ENCODE data around the gene C11orf58.

The C11orf58 gene

GRCh38 chr11:16801288-16801980, 63.0 kb downstream of the C11orf58 start:
- DNase-seq (ENCODE audit: low read depth in 3 of 3, low spot score in 1 of 3), result no peak

DNA sequence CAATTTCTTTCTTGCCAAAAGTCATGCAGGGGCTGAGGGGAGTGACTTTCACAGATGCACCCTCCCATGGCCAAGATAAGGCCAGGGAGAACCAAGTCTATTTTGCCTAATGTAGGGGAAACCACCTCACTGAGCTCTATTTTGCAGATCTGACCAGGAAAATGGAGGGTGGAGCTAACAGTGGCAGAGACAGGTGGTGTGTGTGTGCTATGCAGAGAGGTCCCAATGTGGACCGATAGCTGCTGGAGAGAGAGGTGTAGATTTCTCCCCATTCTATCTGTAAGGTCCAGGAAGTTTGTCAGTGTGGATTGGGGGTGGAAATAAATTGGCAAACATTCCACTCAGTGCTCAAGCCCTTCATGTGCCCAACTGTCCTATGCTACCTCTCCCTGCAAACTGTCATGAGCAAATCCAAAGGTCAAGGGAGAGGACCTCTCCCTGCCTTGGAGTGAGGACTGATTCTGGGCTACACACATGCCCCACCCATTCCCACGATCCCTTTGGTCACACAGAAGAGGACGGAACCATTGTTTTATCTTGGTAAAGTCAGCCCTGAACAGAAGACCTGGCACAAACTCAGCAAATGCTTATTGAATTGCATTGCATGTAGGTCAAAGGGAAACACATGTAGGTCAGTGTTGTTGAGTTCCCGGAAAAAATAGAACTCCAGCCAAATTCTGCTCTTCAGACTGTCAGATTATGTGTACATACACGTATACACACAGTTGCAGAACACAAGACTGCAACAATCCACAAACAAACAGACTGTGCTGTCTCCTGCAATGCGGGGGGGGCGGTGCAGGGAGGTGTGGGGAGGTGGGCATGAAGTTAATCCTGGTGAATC, 65.9 kb downstream of the C11orf58 start:
- DNase-seq (ENCODE audit: low read depth in 3 of 3, low spot score in 1 of 3), result no peak

DNA sequence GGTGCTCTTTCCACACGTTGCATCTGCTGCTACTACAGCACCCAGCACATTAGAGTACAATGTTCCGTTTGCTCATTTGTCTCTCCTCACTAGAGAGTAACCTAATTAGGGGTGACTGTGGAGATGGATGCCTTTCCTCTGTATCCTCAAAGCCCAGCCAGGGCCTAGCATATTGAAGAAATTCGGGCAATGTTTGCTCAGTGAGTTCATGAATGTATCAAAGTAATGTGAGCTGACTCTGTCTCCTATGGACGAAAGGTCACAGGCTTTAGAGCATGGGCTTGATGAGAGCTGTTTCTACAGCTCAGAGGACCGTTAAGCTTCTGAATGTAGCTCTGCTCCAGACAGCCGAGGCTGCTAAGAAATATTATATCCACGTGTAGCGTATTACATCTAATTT, 67.5 kb downstream of the C11orf58 start:
- no peak for DNase-seq (ENCODE audit: low read depth in 3 of 3, low spot score in 1 of 3)

- DNase-seq (ENCODE audit: low read depth in 3 of 3, low spot score in 1 of 3), result no peak
These were observed 68.3 kb downstream of the C11orf58 start for GRCh38 chr11:16806791-16807190.

DNA sequence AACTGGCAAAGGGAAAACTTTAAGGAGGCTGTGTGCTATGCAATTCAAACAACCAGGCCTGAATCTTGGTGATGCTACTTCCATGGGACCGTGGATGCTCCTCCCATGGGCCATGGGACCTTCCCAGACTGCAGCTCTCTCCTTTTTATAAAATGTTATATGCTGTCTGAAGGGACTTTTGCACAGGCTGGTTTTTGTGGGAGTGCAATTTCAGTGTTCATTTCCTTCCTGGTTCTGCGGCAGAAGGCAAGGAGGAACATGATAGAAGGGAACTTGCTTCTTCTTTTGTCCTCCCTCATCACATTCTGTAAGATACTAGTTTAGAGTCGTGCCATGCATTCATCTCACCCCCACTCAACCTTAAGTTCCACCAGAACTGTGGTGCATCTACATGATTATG, 68.9 kb downstream of the C11orf58 start:
- DNase-seq (ENCODE audit: low read depth in 3 of 3, low spot score in 1 of 3), result no peak

Data from stimulated activated CD4-positive, alpha-beta T cell treated with anti-CD3 and anti-CD28 coated beads, TNF-alpha, amount 100 ng/mL, for 1 hour (primary cell).